ENCODE measurements around the gene TOP3A.

GRCh38 chr17:18256351-18256750, 58.4 kb downstream of the TOP3A start:
- TF ChIP-seq CTCF (IDR thresholded peaks at IDR 0.05), result no peak
- no peak for TF ChIP-seq POLR2A (IDR thresholded peaks at IDR 0.05)
